ENCODE results near the gene ALDH3B2.
"Not testable (repeated sequence)": the region's sequence is repeated elsewhere in the genome, so short reads cannot be mapped to it uniquely, and the experiment has no call there.

ALDH3B2 gene

DNA sequence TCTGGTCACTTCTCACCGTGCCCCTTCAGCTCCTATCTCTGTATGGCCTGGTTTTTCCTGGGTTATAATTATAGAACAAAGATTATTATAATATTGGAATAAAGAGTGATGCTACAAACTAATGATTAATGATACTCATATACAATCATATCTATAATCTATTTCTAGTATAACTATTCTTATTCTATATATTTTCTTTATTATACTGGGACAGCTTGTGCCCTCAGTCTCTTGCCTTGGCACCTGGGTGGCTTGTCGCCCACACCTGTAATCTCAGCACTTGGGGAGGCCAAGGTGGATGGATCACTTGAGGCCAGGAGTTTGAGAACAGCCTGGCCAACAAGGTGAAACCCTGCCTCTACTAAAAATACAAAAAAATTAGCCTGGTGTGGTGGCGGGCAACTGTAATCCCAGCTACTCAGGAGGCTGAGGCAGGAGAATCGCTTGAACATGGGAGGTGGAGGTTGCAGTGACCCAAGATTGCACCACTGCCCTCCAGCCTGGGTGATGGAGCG, 14.7 kb downstream of the ALDH3B2 start:
- not testable (repeated sequence) for DNase-seq

DNA sequence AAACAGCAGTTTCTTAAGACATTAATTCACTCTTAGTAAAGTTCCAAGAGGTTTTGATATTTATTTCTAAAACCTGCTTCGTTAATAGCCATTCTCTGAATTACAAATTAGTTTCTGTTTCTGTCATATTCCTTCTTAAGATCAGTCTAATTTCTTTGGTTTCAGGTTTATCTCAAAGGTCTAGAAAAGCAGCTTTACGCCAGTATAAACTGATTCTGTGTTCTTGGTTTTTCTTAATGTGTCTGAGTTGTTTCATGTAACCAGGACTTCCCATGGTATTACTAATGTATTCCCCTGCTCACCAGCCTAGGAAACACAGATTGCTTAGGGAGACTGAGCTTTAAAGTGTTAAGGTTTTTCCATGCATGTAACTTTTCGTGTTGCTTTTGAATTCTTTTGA, 17.1 kb downstream of the ALDH3B2 start:
- peak; percentile 56 for DNase-seq

DNA sequence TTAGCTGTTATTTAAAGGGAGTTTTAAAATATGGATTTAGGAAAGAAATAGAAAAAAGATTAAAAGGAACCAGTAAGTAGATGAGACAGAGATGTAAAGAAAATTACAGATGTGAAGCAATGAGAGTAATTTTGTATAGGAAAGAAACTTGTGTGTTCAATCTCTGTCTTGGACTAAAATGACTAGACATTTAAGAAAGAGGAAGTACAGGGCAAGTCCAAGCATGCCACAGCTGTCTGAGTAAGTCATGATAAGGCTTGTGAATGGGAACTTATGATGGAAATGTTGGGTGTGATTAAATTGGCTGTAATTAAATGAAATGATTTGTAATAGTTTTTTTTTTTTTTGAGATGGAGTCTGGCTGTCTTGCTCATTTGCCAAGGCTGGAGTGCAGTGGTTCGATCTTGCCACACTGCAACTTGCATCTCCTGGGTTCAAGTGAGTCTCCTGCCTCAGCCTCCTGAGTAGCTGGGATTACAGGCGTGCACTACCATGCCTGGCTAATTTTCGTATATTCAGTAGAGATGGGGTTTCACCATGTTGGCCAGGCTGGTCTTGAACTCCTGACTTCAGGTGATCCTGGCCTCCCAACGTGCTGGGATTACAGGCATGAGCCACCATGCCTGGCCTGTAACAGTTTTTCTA, 18.0 kb downstream of the ALDH3B2 start:
- peak; percentile 34 for DNase-seq

DNA sequence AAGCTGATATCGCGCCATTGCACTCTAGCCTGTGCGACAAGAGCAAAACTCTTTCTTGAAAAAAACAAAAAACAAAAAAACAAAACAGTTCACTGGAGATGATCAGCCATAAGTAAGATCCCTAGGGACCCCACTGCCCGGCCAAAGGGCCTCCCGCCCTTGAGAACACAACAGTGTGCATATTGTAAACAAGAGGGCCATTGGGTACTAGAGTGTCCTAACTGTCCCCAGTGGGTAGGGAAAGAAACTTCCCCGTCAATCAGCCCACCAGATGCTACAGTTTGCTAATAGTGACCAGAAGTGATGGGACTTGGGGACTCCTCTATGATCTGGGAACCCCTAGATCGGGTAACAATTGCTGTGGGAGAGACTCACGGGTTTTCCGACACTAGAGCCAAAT, 20.2 kb downstream of the ALDH3B2 start:
- no peak for DNase-seq

DNA sequence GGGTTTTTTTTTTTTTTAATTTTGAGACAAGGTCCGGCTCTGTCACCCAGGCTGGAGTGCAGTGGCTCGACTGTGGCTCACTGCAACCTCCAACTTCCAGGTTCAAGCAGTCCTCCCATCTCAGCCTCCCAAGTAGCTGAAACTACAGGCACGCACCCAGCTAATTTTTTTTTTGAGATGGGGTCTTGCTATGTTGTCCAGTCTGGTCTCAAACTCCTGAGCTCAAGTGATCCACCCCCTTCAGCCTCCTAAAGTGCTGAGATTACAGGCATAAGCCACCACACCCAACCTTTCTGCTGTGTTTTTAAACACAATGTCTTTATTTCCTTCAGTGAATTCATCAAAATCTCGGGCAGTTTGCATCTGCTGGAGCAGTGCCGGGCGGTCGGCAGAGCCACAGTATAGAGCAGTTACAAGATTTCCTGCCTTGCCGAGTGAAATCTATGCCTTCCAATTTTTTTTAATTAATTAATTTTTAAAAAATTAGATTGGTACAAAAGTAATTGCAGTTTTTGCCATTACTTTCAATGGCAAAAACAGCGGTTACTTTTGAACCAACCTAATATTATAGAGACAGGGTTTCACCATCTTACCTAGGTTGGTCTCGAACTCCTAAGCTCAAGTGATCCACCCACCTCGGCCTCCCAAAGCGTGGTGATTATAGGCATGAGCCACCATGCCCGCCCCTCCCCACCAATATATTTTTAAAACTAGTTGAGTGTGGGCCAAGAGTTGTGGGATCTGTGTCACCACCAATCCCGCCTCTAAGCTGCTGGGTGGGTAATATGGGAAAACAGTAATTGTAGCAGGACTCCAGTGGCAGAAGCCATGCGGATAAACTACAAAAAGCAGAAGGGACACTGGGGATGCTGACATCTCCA, 21.2 kb downstream of the ALDH3B2 start:
- DNase-seq: no peak

DNA sequence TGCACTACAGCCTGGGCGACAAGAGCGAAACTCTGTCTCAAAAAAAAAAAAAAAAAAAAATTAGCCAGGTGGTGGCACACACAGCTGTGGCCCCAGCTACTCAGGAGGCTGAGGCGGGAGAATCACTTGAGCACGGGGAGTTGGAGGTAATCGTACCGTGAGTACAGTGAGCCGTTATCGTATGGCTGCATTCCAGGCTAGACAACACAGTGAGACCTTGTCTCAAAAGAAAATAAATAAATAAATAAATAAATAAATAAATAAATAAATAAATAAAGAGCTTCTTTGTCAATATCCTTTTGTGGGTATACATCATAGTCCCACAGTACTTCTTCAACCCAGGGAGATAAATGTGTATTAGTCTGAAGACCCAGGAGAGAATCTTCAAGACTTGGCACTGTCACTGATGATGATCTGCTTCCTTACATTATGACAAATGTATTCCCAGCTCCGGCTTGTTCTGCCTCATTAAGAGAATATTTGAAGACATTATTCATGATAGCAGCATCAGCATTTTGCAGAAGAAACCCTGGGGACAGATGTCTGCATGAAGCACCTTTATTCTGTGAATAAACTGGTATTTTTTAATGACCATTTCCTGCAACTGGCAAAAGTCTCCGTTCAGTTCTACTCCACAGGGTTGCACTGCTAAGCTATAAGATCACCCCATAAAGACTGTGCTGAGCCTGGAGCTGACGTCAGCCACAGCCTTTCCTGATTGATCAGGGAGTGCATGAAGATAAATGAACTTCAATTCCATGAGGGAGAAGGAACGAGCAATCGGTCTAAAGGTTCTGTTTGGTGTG, 22.2 kb downstream of the ALDH3B2 start:
- no peak for DNase-seq

DNA sequence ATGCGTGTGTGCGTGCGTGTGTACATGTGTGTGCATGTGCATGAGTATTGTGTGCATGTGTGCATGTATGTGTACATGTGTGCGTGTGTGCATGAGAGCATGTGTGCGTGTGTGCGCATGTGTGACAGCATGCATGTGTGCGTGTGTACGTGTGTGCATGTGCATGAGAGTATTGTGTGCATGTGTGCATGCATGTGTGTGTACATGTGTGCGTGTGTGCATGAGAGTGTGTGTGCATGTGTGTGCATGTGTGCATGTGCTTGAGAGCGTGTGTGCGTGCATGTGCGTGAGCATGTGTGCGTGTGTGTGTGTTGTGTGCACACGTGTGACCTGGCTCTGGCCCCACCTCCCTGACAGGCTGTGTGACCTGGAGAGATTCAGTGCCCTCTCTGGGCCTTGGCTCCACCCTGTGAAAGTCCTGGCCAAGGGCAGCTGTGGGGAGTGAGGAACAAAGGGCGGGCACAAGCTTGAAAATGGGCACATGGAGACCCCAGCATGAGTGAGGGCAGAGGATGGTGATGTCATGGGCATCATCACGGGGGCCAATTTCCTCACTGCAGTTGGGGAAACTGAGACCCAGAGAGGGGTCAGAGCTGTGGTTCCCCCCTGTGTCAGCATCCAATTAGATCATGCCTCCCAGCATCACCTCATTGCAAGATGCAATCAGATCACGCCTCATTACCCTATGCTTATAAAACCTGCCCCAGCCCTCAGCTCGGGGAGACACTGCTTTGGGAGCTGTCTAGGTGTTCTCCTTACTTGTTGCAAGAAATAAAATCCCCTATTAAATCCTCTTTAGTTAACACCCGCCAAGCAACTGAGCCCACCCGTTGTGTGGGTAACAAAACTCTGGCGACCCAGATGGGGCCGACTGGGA, 24.6 kb downstream of the ALDH3B2 start:
- peak; percentile 41 for DNase-seq

DNA sequence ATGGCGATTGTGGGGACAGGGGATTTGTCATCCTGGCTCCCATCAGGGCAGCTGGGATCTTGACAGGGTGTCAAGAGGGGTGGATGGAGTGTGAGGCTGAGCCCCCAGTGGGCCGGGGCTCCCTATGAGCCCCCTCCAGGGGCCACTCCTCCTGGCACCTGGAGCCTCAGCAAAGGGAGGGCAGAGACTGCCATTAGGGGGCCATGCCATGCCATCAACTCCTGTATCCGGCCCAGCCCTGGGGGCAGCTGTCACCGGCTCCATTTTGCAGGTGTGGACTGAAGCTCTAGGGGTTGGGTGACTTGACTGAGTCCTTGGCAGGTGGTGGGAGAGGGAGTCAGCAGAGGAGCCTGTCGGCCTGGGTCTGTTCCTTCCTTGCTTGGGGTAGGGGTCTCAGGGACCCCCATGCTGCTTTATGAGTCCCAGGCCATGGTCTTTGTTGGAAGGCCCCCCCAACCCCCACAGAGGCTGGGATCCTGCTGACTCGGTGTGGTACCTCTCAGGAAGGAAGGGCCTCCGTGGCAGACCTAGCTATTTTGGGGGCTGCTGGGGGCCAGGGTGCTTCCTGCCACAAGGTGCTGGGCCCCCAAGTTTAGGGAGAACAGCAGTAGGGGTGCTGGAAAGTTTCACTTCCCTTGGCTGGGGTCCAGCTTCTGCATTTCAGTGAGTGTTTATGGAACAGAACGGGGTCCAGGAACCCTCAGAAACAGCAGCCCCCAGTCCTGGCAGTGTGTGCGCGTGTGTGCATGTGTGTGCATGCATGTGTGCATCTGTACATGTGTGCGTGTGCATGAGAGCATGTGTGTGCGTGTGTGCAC, 25.4 kb downstream of the ALDH3B2 start:
- DNase-seq: no peak

DNA sequence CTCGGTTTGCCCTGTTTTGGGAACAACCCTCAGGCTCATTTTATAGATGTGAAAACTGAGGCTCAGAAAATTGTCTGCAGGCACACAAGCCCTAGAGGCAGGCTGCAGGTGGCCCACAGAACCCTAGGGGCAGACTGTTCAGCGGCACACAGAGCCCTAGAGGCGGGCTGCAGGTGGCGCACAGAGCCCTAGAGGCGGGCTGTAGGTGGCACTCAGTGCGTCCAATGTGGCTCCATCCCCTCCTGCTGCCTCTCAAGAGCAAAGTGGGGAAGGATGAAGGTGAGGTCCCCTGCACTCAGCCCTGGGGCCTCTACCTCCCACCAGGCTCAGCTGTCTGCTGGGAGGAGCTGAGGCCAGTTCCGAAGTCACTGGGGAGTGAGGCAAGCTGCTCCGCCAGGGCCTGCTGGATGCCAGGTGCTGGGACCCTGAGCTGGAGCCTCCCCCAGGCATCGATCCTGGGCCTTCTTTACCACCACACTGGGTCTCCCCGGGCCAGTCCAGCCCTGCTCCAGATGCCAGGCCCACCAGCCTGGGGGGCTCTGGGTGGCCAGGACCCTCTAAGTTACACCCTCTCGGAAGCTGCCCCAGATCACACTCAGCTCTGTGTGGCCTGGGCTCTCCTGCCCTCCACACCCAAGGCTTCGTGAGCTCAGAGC, 26.2 kb downstream of the ALDH3B2 start:
- peak; percentile 77 for DNase-seq

DNA sequence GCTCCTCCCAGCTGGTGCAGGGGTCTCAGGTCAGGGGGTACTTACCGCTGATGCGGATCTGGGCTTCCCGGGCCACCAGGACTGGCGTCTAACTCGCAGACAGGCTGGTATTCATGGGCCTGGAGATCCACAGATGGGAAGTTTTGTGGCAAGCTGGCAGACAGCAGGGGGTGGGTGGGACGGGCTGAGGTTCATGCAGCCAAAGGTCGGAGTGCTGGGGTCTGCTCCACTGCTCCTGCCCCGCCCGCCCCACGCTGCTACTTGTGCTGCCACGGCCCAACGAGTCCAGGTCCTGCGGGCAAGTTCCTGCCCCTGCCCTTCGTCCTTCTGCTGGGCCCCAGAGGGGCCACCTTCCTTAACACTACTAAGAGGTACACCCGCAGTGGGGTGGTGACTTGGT, 27.0 kb downstream of the ALDH3B2 start:
- DNase-seq: no peak

DNA sequence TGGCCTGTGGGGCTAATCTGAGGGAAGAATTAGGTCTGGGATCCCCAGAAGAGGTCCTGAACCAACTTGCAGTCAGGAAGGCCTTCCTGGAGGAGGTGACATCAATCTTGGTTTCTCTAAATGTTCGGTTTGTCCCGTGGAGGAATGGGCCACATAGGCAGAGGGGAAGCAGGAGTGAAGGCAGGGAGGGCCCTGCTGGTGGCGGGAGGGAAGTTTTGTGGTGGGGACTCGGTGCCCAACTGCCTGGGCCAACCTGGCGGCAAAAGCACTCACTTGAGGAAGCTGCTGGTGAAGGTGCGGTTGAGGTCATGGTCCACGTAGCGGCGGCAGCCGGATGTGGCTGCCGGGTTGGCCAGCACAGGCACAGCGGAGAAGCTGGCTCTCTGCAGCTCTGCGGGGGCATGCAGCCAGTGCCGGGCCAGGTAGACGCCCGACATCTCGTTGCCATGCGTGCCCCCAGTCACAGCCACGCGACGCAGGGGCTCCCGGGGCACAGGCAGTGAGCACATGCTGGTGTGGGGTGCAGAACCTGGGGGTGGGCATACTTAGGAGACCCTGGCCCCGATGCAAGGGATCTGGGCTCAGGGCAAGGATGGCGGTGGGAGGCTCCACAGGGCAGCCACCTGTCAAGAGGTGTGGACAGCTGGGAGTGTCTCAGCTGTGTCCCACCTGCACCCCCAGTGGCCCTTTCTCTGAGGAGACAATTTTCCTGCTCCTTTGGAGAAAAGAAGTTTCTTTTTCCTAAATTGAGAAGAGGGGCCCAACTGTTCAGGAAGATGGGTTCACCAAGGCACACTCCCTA, 27.7 kb downstream of the ALDH3B2 start:
- peak; percentile 78 for DNase-seq

DNA sequence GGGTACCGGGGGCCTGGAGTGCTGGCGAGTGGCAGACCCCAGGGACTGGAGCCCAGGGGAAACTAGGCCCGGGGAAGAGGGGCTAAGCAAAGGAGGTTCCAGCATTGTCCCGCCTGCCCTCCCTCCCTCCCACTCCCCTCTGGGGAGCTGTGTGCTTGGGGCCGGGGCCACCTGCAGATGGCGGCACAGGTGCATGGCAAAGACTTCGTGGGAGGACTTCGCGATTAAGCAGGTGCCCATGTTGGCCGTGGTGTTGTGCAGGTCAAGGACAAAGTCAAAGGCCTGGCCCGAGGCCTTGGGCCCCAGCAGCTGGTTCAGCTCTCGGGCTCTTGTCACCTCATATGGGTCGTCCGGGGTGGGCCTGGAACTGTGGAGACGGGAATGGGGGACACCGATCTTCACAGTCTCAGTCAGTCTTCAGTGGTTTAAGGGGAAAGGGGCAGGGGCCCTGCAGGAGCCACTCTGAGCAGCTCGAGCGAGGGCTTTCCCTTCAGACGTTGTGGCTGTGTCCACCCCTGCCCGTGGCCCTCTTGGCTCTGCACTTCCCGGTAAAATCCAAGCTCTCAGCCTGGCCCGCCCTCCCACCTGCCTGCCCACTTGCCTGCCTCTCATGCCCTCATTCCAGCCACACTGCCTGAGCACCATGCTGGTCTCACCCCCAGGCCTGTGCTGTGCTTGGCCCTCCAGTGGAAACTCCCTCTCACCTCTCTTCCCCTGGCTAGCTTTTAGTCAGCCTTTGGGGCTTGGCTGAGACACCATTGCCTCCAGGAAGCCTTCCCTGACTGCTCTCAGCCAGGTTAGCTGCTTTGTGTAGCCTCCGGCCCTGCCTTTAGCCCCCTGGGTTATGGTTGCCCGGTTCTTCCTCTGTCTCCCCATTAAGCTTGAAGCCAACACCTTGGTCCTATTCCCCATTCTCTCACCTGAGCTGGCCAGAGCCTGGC, 28.6 kb downstream of the ALDH3B2 start:
- peak; percentile 34 for DNase-seq

DNA sequence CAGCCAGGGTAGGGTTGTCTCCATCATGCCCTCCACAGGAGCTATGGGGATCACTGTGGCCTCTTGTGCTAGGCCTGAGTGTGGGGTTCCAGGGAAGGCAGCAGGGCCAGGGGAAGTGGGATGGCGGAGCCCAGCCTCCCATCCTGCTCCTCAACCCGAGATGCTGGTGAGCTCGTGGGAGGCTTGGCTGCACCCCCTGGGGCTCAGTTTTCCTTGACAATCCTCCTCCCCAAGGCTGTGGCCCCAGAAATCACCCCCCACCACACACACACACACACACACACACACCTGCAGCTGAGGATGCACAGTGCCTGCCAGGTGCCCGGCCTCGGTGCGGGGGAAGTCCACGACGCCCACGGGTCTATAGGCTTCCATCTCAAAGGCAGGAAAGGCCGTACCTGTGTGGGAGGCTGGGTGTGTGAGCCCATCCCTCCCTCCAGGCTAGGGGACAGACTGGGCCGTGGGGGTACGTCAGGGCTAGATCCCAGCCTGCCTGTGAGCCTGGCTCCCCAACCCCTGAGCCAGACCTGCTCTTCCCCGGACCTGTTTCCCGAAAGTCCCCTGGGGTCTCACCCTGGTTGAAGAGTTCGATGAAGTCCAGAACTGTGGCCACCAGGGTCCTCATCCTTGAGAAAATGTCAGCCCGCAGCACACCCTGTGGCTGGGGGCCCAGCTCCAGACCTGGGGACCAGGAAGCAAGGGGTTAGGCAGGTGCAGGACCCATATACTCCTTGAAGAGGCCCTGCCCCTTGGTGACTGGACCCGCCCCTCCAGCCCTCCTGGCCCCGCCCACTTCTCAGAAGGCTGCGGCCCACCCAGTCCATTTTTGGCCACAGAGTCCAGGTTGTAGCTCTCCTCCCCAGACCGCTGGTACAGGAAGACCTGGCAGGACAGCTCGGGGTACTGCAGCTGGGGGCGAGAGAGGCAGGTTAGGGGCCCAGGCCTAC, 29.7 kb downstream of the ALDH3B2 start:
- no peak for DNase-seq

DNA sequence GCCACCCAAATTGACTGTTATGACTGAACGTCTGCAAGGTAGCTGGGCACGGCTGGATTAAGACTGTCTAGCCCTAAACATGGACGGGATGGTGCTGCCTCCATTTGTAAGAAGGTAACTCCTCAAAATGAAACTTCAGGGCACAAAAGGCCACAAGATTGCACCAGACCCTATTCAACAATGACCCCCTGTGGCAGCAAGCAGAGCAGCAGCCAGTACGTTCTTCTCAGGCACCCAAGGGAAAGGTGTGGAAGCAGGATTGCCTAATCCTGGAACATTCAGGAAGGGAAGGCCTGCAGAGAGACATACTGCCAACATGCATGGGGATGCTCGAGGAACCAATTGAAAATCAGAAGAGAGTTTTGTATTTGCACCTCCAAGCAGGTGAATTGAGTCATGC, 30.4 kb downstream of the ALDH3B2 start:
- peak; percentile 30 for DNase-seq

DNA sequence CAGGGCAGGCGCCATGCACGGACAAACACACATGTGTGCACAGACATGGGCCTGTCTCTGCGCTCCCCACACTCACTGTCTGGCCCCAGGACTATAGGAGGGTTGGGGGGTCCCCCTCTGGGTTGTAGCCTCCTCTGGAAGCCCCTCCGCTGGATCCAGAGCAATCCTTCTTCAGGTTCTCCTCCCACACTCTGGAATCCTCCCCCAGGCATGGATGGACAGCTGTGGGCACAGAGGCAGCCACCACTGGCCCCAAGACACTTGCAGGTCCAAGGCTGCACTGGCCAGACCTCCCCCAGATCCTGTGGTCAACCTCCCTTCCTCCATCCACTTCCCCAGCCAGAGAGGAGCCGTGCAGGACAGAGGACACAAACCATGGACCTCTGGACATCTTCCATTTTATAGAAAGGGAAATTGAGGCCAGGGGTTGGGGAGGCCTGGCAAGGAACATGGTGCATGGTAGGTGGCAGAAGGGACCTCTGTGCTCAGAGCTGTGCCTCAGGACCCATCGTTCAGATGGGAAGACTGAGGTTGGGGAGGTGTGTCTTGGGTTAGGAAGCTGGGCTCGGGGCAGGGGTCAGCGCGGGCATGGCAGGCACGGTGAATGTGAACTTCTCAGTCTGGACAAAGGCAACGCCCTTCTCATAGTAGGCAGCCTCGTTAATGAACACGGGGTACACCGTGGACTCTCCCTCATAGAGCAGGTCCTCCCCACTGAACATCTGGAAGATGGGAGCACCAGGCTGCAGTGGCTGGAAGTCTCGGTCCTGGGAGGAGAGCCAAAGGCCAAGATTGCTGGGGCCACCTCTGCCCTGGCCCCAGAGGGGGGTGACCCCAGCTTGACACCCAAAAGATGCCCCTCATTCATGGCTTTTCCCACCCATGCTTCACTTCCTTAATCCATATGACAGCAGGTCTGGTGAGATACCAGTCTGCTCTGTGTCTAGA, 32.0 kb downstream of the ALDH3B2 start:
- DNase-seq: no peak

Data from activated CD4-positive, alpha-beta T cell treated with anti-CD3 and anti-CD28 coated beads, Interleukin-10, Interleukin-2, amounts not matched to agents 100 ng/mL and 50 ng/mL, durations not matched to agents 16 hours and 8 hours (primary cell).